SU-DHL-6 (cell line): ENCODE measurements around the gene SACM1L.

Experiments
- EZH2phosphoT487 ChIP-seq: fragments of 200-600 bp; sonication (generic), shearing (Covaris generic); conservative IDR thresholded peaks from 2 replicates; pipeline ENCODE4 v1.6.1; 2018; ENCODE audit warnings: mild to moderate bottlenecking, antibody characterized with exemption, low read length, moderate library complexity, mixed read lengths
- TF ChIP-seq, protein P1 (sequence below): fragments of 200-600 bp; sonication (generic); IDR thresholded peaks from one replicate; pipeline ENCODE4 v1.5.1; 2017; ENCODE audit warnings: antibody characterized with exemption, mild to moderate bottlenecking, low read length, moderate library complexity; ENCODE audit not compliant: insufficient read depth, poor library complexity, severe bottlenecking

- TF ChIP-seq, protein P1, sequence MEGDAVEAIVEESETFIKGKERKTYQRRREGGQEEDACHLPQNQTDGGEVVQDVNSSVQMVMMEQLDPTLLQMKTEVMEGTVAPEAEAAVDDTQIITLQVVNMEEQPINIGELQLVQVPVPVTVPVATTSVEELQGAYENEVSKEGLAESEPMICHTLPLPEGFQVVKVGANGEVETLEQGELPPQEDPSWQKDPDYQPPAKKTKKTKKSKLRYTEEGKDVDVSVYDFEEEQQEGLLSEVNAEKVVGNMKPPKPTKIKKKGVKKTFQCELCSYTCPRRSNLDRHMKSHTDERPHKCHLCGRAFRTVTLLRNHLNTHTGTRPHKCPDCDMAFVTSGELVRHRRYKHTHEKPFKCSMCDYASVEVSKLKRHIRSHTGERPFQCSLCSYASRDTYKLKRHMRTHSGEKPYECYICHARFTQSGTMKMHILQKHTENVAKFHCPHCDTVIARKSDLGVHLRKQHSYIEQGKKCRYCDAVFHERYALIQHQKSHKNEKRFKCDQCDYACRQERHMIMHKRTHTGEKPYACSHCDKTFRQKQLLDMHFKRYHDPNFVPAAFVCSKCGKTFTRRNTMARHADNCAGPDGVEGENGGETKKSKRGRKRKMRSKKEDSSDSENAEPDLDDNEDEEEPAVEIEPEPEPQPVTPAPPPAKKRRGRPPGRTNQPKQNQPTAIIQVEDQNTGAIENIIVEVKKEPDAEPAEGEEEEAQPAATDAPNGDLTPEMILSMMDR: no peak
- TF ChIP-seq EZH2phosphoT487: no peak
These were observed 18.8 kb upstream of the SACM1L start for GRCh38 chr3:45670436-45670835.
